PC-3 (cell line): Measurements from ENCODE around the gene AFG1L.

Source experiments
- EZH2 ChIP-seq: fragments of 300-600 bp; sonication (generic); IDR thresholded peaks from one replicate; pipeline ENCODE4 v1.6.1; 2017; ENCODE audit warnings: antibody characterized with exemption, mild to moderate bottlenecking, low read length; ENCODE audit not compliant: unreplicated experiment
- EZH2phosphoT487 ChIP-seq: fragments of 300-600 bp; sonication (generic); IDR thresholded peaks from 2 replicates; pipeline ENCODE4 v1.6.1; 2018; ENCODE audit warnings: mild to moderate bottlenecking, antibody characterized with exemption, low read length, borderline replicate concordance
- TF ChIP-seq, protein P1 (sequence below): fragments of 300-600 bp; sonication (generic); conservative IDR thresholded peaks from 2 replicates; pipeline ENCODE4 v1.5.1; 2017; ENCODE audit warnings: antibody characterized with exemption, low read depth, mild to moderate bottlenecking, low read length

DNA sequence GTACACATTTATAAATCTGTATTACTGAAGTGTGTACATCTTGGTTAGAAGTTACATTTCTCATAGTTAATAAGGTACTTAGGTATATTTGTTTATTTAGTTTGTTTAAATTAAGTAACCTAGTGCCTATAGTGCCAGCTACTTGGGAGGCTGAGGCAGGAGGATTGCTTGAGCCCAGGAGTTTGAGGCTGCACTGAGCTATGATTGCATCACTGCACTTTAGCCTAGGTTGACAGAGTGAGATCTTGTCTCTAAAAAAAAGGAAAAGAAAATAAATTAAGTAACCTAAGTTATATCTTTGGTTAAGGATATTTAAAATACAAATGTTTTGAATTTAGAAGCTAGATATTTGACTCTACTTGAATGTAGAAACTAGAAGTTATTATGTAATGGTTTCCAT, 9.5 kb upstream of the AFG1L start:
- TF ChIP-seq, protein P1, sequence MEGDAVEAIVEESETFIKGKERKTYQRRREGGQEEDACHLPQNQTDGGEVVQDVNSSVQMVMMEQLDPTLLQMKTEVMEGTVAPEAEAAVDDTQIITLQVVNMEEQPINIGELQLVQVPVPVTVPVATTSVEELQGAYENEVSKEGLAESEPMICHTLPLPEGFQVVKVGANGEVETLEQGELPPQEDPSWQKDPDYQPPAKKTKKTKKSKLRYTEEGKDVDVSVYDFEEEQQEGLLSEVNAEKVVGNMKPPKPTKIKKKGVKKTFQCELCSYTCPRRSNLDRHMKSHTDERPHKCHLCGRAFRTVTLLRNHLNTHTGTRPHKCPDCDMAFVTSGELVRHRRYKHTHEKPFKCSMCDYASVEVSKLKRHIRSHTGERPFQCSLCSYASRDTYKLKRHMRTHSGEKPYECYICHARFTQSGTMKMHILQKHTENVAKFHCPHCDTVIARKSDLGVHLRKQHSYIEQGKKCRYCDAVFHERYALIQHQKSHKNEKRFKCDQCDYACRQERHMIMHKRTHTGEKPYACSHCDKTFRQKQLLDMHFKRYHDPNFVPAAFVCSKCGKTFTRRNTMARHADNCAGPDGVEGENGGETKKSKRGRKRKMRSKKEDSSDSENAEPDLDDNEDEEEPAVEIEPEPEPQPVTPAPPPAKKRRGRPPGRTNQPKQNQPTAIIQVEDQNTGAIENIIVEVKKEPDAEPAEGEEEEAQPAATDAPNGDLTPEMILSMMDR = no peak
- TF ChIP-seq EZH2 (no peak), EZH2phosphoT487 (no peak)
